ENCODE data around the gene FANCE.

The FANCE gene

DNA sequence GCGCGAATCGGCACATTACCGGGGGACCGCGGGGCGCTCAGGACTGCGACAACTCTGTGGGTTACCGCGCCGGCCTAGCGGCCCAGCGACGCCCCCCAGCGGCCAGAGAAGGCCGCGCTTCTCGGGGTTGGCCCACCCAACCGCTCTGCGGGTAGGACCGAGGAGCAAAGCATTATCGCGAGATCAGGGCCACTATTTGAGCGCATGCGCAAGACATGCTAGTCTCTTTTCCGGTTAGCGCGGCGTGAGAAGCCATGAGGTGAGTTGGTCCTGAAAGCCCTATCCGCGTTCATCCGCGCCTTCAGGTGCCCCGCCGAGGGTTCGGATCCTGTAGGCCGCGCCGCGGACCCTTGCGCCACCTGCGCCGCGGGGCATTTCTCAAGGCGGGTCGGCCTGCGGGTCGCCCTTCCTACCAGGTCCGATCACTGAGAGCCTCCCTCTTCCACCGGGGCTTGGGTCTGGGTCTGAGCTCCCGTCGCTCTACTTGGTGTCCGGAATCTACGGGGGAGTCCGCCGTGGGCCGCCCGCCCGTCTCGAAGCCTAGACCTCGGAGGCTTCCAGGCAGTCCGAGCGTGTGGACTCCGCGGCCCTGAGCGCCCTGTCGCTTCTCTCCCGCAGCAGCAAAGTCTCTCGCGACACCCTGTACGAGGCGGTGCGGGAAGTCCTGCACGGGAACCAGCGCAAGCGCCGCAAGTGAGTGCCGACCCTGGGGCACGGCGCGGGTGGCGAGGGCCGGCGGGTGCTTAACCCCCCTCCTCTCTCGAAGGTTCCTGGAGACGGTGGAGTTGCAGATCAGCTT, 16.2 kb downstream of the FANCE start, which contains the start of gene RPL10A:
Gene RPL10A (plus strand): TSS at position 221 of the 799 bp plus-strand sequence. CDS start 34 bp downstream, at position 255.
- Mint-ChIP-seq H3K4me3 (peak within 1 kb of the TSS; percentile 97), H3K9me3 (no peaks in the 10 kb centered on the region), H3K4me1 (peaks cover 21% of the 10 kb centered on the region), H3K27ac (peak within 1 kb of the TSS; percentile 97), H3K36me3 (peaks cover 20% of the 10 kb centered on the region), H3K27me3 (no peaks in the 10 kb centered on the region)
- ATAC-seq (ENCODE audit: low read depth) = peak; percentile 83
- peak; percentile 92 to 95 for DNase-seq (ENCODE audit: low spot score in 2 of 2)

DNA sequence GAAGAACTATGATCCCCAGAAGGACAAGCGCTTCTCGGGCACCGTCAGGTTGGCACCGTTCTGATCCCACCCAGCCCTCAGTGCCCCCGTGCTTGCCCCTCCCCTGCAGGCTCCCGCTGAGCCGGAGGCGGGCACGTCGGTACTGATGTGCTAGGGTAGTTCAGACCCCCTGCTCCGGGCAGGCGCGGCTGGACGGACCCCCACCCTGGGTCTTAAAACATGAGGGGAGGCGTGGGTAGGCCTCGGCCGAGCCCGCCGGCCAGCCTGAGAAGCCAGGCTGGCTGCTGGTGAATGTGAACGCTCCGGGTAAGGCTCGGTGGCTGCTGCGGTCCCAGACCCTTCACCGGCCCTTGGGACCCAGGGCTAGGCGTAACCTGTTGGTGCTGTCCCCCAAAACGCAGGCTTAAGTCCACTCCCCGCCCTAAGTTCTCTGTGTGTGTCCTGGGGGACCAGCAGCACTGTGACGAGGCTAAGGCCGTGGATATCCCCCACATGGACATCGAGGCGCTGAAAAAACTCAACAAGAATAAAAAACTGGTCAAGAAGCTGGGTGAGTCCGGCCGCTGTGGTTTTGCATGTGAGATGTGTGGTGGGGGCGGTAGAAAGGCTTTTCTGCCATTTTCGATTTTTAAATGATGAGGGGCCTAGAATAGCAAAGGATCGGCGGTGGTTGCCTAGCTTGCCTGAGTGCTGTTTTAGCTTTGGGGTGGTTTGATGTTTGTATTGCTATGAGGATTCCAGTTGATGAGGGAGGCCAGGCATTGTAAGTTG, 17.0 kb downstream of the FANCE start:
- Mint-ChIP-seq H3K27ac (peak overlapping the region; percentile 97), H3K4me3 (peak overlapping the region; percentile 97), H3K27me3 (no peaks in the 10 kb centered on the region), H3K4me1 (peaks cover 21% of the 10 kb centered on the region), H3K9me3 (no peaks in the 10 kb centered on the region), H3K36me3 (peaks cover 20% of the 10 kb centered on the region)
- ATAC-seq (ENCODE audit: low read depth) = no peak
- no peak for DNase-seq (ENCODE audit: low spot score in 2 of 2)

DNA sequence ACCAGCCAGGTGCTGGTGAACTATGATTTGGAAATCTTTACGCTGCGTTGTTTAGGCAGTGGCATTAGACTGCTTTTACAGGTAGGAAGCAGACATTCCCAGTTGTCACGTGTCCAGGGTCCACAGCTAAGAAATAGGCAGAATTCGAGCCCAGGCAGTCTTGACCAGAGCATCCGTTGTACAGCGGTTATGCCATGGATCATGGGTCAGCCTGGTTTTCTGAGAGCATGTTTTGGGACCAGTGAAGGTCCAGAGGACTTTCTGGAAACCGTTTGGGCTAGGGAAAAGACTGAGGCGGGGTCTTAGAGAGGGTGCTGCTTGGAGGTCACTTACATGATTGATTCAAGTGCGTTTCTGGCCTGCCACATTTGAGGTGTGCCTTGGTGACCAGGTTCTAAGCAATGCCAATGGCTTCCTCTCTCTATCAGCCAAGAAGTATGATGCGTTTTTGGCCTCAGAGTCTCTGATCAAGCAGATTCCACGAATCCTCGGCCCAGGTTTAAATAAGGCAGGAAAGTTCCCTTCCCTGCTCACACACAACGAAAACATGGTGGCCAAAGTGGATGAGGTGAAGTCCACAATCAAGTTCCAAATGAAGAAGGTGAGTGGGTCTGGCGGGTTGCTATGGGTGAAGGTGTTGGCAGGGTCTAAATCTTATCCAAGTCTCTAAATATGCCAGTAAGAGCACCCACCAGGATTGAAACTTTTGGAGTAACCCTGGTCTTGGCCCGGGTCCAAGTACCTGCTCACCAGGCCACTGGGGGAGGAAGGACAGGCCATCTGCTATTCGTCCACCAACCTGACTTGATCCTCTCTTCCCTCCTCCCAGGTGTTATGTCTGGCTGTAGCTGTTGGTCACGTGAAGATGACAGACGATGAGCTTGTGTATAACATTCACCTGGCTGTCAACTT, 17.9 kb downstream of the FANCE start:
- Mint-ChIP-seq H3K9me3 (no peaks in the 10 kb centered on the region), H3K27ac (peak overlapping the region; percentile 97), H3K4me1 (peaks cover 21% of the 10 kb centered on the region), H3K36me3 (peaks cover 20% of the 10 kb centered on the region), H3K27me3 (no peaks in the 10 kb centered on the region), H3K4me3 (peak overlapping the region; percentile 97)
- ATAC-seq (ENCODE audit: low read depth) (no peak), DNase-seq (ENCODE audit: low spot score in 2 of 2) (no peak)

DNA sequence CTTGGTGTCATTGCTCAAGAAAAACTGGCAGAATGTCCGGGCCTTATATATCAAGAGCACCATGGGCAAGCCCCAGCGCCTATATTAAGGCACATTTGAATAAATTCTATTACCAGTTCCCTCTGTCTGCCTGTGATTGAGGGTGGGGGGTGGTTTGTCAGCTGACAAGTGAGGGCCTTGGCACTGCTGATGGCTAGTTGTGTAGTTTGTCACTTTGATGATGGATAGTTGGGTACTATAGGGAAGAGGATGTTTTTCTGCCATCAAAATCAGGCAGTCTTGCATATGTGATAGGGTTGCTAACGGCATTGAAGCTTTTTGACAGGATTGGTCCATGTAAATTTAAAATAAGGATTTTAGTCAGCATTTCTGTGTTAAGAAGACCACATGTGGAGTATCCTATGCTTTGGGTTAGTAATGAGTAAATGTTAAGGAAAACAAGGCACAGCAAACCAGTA, 18.6 kb downstream of the FANCE start:
- ATAC-seq (ENCODE audit: low read depth) (no peak), DNase-seq (ENCODE audit: low spot score in 2 of 2) (no peak)
- Mint-ChIP-seq H3K9me3 (no peaks in the 10 kb centered on the region), H3K4me3 (peak overlapping the region; percentile 97), H3K27ac (peak overlapping the region; percentile 97), H3K27me3 (no peaks in the 10 kb centered on the region), H3K4me1 (peaks cover 21% of the 10 kb centered on the region), H3K36me3 (peaks cover 20% of the 10 kb centered on the region)

DNA sequence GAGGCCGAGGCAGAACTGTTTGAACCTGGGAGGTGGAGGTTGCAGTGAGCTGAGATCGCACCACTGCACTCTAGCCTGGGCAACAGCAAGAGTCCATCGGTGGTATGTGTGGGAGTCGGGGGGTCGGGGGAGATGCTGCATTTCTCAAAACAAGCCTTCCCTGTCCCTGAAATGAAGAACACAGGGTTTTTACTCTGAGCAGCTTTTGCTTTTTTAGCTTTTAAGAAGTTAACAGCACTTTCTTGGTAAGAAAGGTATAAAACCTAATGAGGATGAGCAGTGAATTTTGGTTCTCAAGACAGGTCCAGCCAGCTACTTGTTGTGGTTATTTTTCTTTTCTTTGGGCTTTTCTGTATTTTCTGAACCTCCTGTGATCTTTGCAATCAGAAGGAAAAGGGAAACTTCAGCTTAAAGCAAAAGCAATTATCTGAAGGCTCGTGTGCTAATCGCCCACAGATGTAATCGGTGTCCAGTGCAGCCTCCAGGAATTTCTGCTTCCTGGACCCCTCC, 19.8 kb downstream of the FANCE start:
- H3K36me3 Mint-ChIP-seq = peaks cover 16% of the 10 kb centered on the region
- DNase-seq (ENCODE audit: low spot score in 2 of 2) (no peak), ATAC-seq (ENCODE audit: low read depth) (no peak)
- H3K27ac Mint-ChIP-seq = peak overlapping the region; percentile 97
- H3K4me3 Mint-ChIP-seq = no peak overlapping the region
- H3K4me1 Mint-ChIP-seq = peaks cover 21% of the 10 kb centered on the region
- H3K27me3 Mint-ChIP-seq = no peaks in the 10 kb centered on the region
- H3K9me3 Mint-ChIP-seq = no peaks in the 10 kb centered on the region

DNA sequence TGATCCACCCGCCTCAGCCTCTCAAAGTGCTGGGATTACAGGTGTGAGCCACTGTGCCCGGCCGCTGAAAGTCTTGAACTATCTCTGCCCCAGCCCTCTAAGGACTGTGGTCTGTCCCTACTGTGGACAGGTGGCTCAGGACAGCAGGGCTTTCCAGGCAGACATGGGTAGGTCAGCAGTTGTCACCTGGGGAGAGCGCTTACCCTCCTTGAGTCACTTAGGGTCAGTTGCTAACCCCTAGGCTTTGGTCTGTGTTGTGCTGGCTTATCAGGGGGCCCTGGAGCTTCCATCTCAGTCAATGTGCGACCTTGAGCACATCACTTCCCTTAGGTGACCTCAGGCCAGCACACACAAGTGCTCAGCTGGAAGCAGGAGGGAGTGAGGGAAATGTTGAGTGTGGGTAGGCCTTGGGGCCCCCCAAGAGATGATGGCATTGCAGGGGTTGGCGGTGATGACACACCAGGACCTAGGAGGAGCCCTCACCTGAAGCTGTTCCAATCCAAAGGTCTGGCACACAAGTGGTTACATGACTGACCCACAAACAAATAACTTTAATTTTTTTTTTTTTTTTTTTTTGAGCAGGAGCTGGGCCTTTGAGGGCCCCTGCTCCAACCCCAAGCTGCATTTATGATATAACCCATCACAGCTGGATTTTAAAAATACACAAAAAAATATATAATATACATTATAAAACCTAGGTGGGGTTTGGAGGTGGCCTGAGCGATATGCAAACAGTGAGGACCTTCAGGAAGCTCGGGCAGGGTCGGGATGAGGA, 21.1 kb downstream of the FANCE start:
- no peaks in the 10 kb centered on the region for H3K9me3 Mint-ChIP-seq
- H3K4me3 Mint-ChIP-seq = no peak overlapping the region
- DNase-seq (ENCODE audit: low spot score in 2 of 2) (no peak), ATAC-seq (ENCODE audit: low read depth) (no peak)
- peaks cover 18% of the 10 kb centered on the region for H3K4me1 Mint-ChIP-seq
- no peaks in the 10 kb centered on the region for H3K27me3 Mint-ChIP-seq
- H3K36me3 Mint-ChIP-seq = peaks cover 16% of the 10 kb centered on the region
- H3K27ac Mint-ChIP-seq = no peak overlapping the region

DNA sequence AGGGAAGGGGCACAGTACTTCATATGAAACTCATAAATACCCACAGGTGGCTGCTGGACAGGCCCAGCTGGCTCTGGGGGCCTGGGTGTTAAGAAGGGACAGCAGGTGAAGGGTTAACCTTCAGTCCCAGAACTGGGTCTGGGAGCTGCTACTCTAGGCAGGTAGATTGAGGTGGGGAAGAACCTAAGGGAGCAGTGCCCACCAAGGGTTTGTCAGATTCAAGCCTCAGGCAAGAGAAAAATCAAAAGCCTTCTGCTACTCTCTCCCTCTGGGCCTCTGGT, 21.7 kb downstream of the FANCE start:
- H3K4me3 Mint-ChIP-seq = no peak overlapping the region
- no peaks in the 10 kb centered on the region for H3K9me3 Mint-ChIP-seq
- DNase-seq (ENCODE audit: low spot score in 2 of 2) = no peak
- ATAC-seq (ENCODE audit: low read depth) = no peak
- H3K4me1 Mint-ChIP-seq = peaks cover 18% of the 10 kb centered on the region
- peaks cover 16% of the 10 kb centered on the region for H3K36me3 Mint-ChIP-seq
- H3K27me3 Mint-ChIP-seq = no peaks in the 10 kb centered on the region
- no peak overlapping the region for H3K27ac Mint-ChIP-seq

DNA sequence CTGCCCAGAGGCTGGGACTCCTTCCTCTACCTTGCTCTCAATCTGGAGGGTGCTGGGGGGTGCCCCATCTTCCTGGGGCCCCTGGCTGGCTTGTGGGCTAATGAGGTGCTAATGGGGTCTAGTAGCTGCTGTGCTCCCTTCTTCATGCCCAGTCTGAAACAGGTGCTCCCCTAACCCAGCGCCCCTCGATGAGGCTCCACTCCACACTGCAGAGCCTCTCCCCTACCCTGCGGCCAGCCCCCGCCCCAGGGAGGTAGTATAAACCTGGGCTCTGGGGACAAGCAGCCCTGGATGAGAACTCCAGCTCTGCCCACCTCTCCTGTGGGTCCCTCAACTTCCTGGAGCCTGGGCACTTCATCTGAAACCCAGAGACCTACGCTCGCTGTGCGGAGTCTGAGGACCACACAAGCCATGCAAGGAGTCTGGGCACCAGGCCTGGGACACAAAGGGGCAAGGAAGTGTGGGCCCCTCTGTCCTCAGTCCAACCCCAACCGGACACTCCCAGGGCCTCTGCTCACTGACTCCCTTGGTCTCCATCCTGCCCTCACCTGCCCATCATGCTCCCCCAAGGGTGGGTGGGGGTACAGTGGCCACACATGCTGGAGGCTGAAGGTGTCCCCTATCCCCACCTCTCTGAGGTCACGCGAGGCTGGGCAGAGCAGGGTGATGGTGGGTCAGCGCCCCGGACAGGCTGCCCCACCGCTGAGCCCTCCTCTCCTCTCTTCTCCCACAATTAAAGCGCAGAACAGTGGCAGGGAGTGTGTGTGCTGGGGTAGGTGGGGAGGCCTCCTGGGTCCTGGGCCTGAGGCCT, 22.2 kb downstream of the FANCE start:
- Mint-ChIP-seq H3K9me3 (no peaks in the 10 kb centered on the region), H3K36me3 (peaks cover 15% of the 10 kb centered on the region), H3K27ac (no peak overlapping the region), H3K4me3 (no peak overlapping the region), H3K4me1 (peaks cover 15% of the 10 kb centered on the region), H3K27me3 (no peaks in the 10 kb centered on the region)
- DNase-seq (ENCODE audit: low spot score in 2 of 2) (no peak), ATAC-seq (ENCODE audit: low read depth) (no peak)

DNA sequence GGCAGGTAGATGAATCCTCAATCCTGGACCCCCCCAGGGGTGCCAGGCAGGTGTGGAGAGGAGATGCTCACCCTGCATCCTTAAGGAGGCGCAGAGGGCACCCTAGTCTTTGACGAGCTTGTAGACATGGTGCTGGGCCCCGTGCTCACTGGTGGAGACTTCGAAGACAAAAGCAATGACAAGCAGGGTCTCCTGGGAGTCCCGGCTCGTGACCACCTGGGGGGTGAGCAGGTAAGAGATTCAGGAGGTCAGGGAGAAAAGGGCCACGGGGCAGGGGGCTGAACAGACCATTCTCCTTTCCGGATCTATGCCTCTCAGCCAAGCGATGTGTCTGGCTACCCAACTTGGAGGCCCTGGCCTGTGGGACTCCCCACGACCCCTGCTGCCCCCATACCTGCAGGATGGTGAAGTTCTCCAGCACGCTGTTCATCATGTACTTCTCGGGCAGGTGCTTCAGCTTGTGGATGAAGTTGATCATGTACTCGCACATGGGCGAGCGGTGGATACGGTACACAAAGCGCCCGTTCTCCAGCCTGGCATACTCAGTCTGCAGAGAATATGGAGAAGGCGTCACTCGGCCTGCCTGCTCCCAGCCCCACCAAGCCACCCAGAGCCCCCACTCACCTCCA, 22.9 kb downstream of the FANCE start:
- no peak overlapping the region for H3K27ac Mint-ChIP-seq
- peaks cover 10% of the 10 kb centered on the region for H3K36me3 Mint-ChIP-seq
- no peaks in the 10 kb centered on the region for H3K9me3 Mint-ChIP-seq
- H3K4me3 Mint-ChIP-seq = no peak overlapping the region
- H3K27me3 Mint-ChIP-seq = no peaks in the 10 kb centered on the region
- DNase-seq (ENCODE audit: low spot score in 2 of 2) (no peak), ATAC-seq (ENCODE audit: low read depth) (no peak)
- H3K4me1 Mint-ChIP-seq = peaks cover 8% of the 10 kb centered on the region

DNA sequence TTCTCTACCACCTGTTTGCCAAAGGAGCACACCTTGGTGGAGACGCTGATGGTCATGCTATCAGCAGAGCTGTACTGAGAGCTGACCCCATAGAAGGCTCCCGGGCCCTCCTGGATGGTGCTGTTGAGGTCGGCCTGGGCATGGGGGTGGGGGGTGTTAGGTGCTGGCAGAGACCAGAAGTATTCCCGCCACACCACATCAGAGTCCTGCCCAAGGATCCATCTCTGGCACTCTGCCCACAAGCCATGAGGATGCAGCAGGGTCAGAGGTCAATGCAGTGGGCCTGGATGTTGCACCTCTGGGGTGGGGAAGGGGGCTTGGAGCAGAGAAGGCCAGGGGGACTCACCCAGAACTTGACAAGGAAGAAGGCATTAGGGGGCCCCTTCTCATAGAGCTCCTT, 23.4 kb downstream of the FANCE start:
- Mint-ChIP-seq H3K4me1 (peaks cover 3% of the 10 kb centered on the region), H3K27me3 (no peaks in the 10 kb centered on the region), H3K4me3 (no peak overlapping the region), H3K27ac (no peak overlapping the region), H3K36me3 (peaks cover 5% of the 10 kb centered on the region), H3K9me3 (no peaks in the 10 kb centered on the region)
- DNase-seq (ENCODE audit: low spot score in 2 of 2) (no peak), ATAC-seq (ENCODE audit: low read depth) (no peak)

DNA sequence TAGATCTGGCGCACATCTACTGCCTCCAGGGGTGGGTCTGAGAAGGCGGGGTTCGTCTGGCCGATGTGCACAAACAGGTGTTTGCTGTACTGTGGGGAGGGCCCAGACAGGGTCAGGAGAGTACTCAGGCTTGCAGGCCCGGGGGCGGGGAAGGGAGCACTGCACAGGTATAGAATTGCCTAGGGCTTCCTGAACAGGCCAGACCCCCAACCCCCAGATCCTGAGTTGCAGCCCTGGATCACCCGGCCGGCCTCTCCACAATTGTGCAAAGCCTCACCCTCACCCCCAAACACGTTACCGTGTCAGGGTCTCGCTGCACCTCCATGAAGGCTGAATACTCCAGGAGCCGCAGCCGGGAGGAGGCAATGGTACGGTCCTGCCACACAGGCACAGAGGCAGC, 23.9 kb downstream of the FANCE start:
- Mint-ChIP-seq H3K9me3 (no peaks in the 10 kb centered on the region), H3K4me1 (no peaks in the 10 kb centered on the region), H3K36me3 (peaks cover 2% of the 10 kb centered on the region), H3K4me3 (no peak overlapping the region), H3K27me3 (no peaks in the 10 kb centered on the region), H3K27ac (no peak overlapping the region)
- DNase-seq (ENCODE audit: low spot score in 2 of 2) (no peak), ATAC-seq (ENCODE audit: low read depth) (no peak)

DNA sequence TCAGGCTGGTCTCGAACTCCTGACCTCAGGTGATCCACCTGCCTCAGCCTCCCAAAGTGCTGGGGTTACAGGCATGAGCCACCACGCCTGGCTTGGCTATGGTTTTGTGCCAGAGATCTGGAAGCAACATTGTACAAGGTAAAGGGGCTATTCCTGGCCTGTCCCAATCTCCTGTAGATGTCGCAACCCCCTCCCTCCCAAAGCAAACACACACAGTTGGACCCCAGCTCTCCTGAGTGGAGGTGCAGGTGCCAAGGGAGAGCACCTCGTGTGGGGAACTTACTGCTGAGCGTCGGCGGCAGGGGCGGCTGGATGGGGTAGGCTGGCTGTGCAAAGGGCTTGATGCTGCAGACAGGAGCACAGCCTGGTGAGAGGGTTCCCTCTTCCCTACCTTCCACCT, 24.9 kb downstream of the FANCE start:
- ATAC-seq (ENCODE audit: low read depth) = no peak
- H3K27ac Mint-ChIP-seq = no peak overlapping the region

More for the DNA sequence above, 24.9 kb downstream of the FANCE start:
- Mint-ChIP-seq H3K4me3 (no peak overlapping the region), H3K9me3 (no peaks in the 10 kb centered on the region), H3K36me3 (peaks cover 2% of the 10 kb centered on the region), H3K4me1 (no peaks in the 10 kb centered on the region), H3K27me3 (no peaks in the 10 kb centered on the region)
- DNase-seq (ENCODE audit: low spot score in 2 of 2) = no peak
